NCI-H2196 (cell line): ENCODE results near the gene DNAH14.
A peak's percentile ranks its signal among the peaks of the same experiment; 100 is the strongest.

Experiments
- DNase-seq: peaks from one replicate; lab custom pipeline; 2025; ENCODE audit not compliant: unreplicated experiment; lab: John Stamatoyannopoulos, UW

Gene DNAH14

GRCh38 chr1:225388372-225388771, 458.9 kb downstream of the DNAH14 start:
- no peak for DNase-seq

GRCh38 chr1:225389843-225390242, 460.4 kb downstream of the DNAH14 start:
- DNase-seq, result no peak

- DNase-seq, result no peak
Observed at GRCh38 chr1:225396357-225396756, 466.9 kb downstream of the DNAH14 start.

- DNase-seq, result no peak
Observed at GRCh38 chr1:225400968-225401367, 471.5 kb downstream of the DNAH14 start.

- DNase-seq, result no peak
Observed at GRCh38 chr1:225406976-225407725, 477.7 kb downstream of the DNAH14 start.

- DNase-seq, result no peak
Observed at GRCh38 chr1:225407755-225408154, 478.3 kb downstream of the DNAH14 start.

GRCh38 chr1:225408249-225408648, 478.8 kb downstream of the DNAH14 start:
- DNase-seq, result no peak

- DNase-seq, result no peak
Observed at GRCh38 chr1:225409051-225409450, 479.6 kb downstream of the DNAH14 start.

- no peak for DNase-seq
Observed at GRCh38 chr1:225410036-225410435, 480.6 kb downstream of the DNAH14 start.

GRCh38 chr1:225412321-225412720, 482.8 kb downstream of the DNAH14 start:
- DNase-seq, result no peak

- DNase-seq, result no peak
Observed at GRCh38 chr1:225412803-225413351, 483.4 kb downstream of the DNAH14 start.

- DNase-seq, result no peak
Observed at GRCh38 chr1:225413708-225414375, 484.4 kb downstream of the DNAH14 start.

- DNase-seq, result no peak
Observed at GRCh38 chr1:225415307-225415706, 485.8 kb downstream of the DNAH14 start.

- DNase-seq, result no peak
Observed at GRCh38 chr1:225415967-225416745, 486.7 kb downstream of the DNAH14 start.

- DNase-seq, result peak; percentile 28
Observed at GRCh38 chr1:225418059-225418458, 488.6 kb downstream of the DNAH14 start.

GRCh38 chr1:225418598-225418997, 489.1 kb downstream of the DNAH14 start:
- DNase-seq, result no peak

GRCh38 chr1:225422031-225422605, 492.6 kb downstream of the DNAH14 start:
- no peak for DNase-seq

- no peak for DNase-seq
Observed at GRCh38 chr1:225422795-225423517, 493.5 kb downstream of the DNAH14 start.

GRCh38 chr1:225423518-225423855, 494.0 kb downstream of the DNAH14 start:
- DNase-seq, result no peak

GRCh38 chr1:225424562-225425200, 495.2 kb downstream of the DNAH14 start:
- DNase-seq, result no peak
